ENCODE data around the gene LRRC17. TPM values are rescaled to one million over a fixed set of nuclear protein-coding genes. Genes with fewer than 3 reads are reported as not detected.

Gene LRRC17
- total and polyA plus RNA-seq, 2 donors (not counting 1 experiment from before 2014, with no cell fraction given), result 0.86 to 1.4 TPM

DNA sequence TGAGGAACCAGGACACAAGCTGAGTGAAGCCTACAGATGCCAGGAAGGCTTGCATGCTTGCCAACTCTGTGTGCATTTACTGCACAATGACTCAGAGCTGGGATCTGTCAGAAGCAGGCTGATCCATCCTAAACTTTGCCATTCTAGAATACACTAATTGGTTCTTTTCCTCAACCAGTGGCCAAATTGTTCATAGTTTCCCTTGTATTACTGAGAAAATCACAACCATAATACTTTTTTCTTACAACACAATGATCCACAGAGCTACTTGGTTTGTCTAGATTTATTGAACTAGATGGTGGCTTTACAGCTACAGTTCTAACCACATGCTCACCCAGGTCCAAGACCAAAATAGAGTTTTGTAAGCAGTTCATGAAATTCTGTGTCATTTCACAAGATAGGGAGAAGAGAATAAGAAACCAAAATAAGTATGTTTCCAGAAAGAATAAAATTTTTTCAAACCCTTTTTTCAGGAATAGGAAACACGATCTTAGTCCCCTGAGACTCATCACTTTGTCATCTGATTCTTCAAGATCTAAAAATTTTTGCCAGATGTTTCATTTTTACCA, 21.0 kb upstream of the LRRC17 start:
- H3K9me3 Mint-ChIP-seq (ENCODE audit: insufficient read depth), result no peaks in the 10 kb centered on the region
- no peak overlapping the region for H2AFZ ChIP-seq (ENCODE audit: insufficient read depth, low read depth, low read length, poor library complexity, severe bottlenecking)
- intact Hi-C loops (cut with micrococcal nuclease), result no loop called here
- ATAC-seq (ENCODE audit: low read depth) (no peak), DNase-seq (no peak)
- H3K4me3 Mint-ChIP-seq, result no peak overlapping the region
- no peaks in the 10 kb centered on the region for H3K27me3 ChIP-seq (replicated peaks in 1 of 4; ENCODE audit: control extremely low read depth in 1 of 4, control insufficient read depth in 3 of 4, insufficient read depth in 4 of 4, low read length in 3 of 4)
- ChIA-PET POLR2A (no interaction called here), CTCF (no interaction called here)
- WGBS (ENCODE audit: insufficient coverage), result no CpG with 5 or more reads among the region's 1 CpG
- no peaks in the 10 kb centered on the region for H3K36me3 ChIP-seq (replicated peaks in 1 of 2; ENCODE audit: control extremely low read depth in 1 of 2, control insufficient read depth in 1 of 2, extremely low read depth in 1 of 2, insufficient read depth in 2 of 2, low read length in 1 of 2)
- H3K79me2 ChIP-seq (ENCODE audit: control insufficient read depth, insufficient read depth, low read length), result no peaks in the 10 kb centered on the region
- no peaks in the 10 kb centered on the region for H3K27me3 Mint-ChIP-seq
- no peak overlapping the region for H3K4me3 ChIP-seq (ENCODE audit: control extremely low read depth in 1 of 5, extremely low read depth in 1 of 5, insufficient read depth in 1 of 5, low read depth in 2 of 5, low read length in 4 of 5)
- no peaks in the 10 kb centered on the region for H3K9me3 ChIP-seq (ENCODE audit: control extremely low read depth in 1 of 3, control insufficient read depth in 2 of 3, insufficient read depth in 1 of 3, low read length in 2 of 3)
- TF ChIP-seq, protein P1, sequence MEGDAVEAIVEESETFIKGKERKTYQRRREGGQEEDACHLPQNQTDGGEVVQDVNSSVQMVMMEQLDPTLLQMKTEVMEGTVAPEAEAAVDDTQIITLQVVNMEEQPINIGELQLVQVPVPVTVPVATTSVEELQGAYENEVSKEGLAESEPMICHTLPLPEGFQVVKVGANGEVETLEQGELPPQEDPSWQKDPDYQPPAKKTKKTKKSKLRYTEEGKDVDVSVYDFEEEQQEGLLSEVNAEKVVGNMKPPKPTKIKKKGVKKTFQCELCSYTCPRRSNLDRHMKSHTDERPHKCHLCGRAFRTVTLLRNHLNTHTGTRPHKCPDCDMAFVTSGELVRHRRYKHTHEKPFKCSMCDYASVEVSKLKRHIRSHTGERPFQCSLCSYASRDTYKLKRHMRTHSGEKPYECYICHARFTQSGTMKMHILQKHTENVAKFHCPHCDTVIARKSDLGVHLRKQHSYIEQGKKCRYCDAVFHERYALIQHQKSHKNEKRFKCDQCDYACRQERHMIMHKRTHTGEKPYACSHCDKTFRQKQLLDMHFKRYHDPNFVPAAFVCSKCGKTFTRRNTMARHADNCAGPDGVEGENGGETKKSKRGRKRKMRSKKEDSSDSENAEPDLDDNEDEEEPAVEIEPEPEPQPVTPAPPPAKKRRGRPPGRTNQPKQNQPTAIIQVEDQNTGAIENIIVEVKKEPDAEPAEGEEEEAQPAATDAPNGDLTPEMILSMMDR (IDR thresholded peaks at IDR 0.05), result no peak
- TF ChIP-seq EZH2 (IDR thresholded peaks at IDR 0.05; ENCODE audit: borderline replicate concordance, insufficient read depth, low read depth, low read length, poor library complexity, severe bottlenecking), result no peak
- H3K9ac ChIP-seq (ENCODE audit: low read length), result no peak overlapping the region
- no peaks in the 10 kb centered on the region for H3K4me1 ChIP-seq (ENCODE audit: control insufficient read depth in 2 of 2, insufficient read depth in 2 of 2, low read length in 2 of 2)
- H3K27ac ChIP-seq (ENCODE audit: low read length in 2 of 2), result no peak overlapping the region
- H4K20me1 ChIP-seq (ENCODE audit: control insufficient read depth, insufficient read depth, low read length, poor library complexity, severe bottlenecking), result no peaks in the 10 kb centered on the region
- no peak overlapping the region for H3K27ac Mint-ChIP-seq
- H3K4me2 ChIP-seq (replicated peaks; ENCODE audit: low read depth, low read length, poor library complexity, severe bottlenecking), result no peak overlapping the region
- peaks cover 3% of the 10 kb centered on the region for H3K4me1 Mint-ChIP-seq

DNA sequence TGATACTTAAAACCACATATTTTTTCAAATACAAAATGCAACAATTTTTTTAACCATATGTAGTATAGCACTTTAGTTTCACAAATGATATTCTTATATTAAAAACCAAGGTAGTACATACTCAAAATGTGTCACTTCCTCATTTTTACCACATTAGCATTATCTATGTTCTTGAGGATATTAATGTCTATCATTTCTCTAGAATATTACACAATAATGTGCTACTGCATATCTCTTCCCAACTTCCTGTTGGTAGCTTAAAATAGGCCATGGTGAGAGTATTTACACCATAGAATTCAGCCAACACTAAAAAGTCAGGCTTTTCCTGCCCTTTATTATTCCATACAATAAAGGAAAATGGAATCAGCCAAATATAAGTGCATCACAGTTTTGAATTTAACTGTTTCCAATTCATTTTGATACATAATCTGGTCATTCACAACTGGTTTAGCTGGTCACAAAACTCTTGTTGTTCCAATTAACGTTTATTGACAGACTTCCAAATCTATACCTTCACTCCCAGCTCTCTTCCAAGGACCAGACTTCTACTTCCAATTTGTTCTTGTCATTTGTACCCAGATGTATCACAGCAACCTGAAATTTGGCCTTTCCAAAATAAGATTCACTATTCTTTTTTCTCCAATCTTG, 20.0 kb upstream of the LRRC17 start:
- TF ChIP-seq EZH2 (IDR thresholded peaks at IDR 0.05; ENCODE audit: borderline replicate concordance, insufficient read depth, low read depth, low read length, poor library complexity, severe bottlenecking), result no peak
- TF ChIP-seq, protein P1 (IDR thresholded peaks at IDR 0.05), result no peak
- H3K27me3 ChIP-seq (replicated peaks in 1 of 4; ENCODE audit: control extremely low read depth in 1 of 4, control insufficient read depth in 3 of 4, insufficient read depth in 4 of 4, low read length in 3 of 4), result no peaks in the 10 kb centered on the region
- Mint-ChIP-seq H3K27me3 (no peaks in the 10 kb centered on the region), H3K9me3 (ENCODE audit: insufficient read depth) (no peaks in the 10 kb centered on the region), H3K4me3 (no peak overlapping the region), H3K4me1 (peaks cover 3% of the 10 kb centered on the region), H3K27ac (no peak overlapping the region)
- CTCF ChIA-PET, result no interaction called here
- intact Hi-C loops (cut with micrococcal nuclease), result no loop called here
- no peaks in the 10 kb centered on the region for H3K9me3 ChIP-seq (ENCODE audit: control extremely low read depth in 1 of 3, control insufficient read depth in 2 of 3, insufficient read depth in 1 of 3, low read length in 2 of 3)
- POLR2A ChIA-PET, result no interaction called here
- H2AFZ ChIP-seq (ENCODE audit: insufficient read depth, low read depth, low read length, poor library complexity, severe bottlenecking), result no peak overlapping the region
- ATAC-seq (ENCODE audit: low read depth) (no peak), DNase-seq (no peak)
- no peaks in the 10 kb centered on the region for H3K79me2 ChIP-seq (ENCODE audit: control insufficient read depth, insufficient read depth, low read length)
- H4K20me1 ChIP-seq (ENCODE audit: control insufficient read depth, insufficient read depth, low read length, poor library complexity, severe bottlenecking), result no peaks in the 10 kb centered on the region
- 88% methylated on average over 1 of the region's 1 CpG for WGBS (ENCODE audit: insufficient coverage)
- no peaks in the 10 kb centered on the region for H3K36me3 ChIP-seq (replicated peaks in 1 of 2; ENCODE audit: control extremely low read depth in 1 of 2, control insufficient read depth in 1 of 2, extremely low read depth in 1 of 2, insufficient read depth in 2 of 2, low read length in 1 of 2)
- H3K27ac ChIP-seq (ENCODE audit: low read length in 2 of 2), result no peak overlapping the region
- H3K9ac ChIP-seq (ENCODE audit: low read length), result no peak overlapping the region
- no peak overlapping the region for H3K4me3 ChIP-seq (ENCODE audit: control extremely low read depth in 1 of 5, extremely low read depth in 1 of 5, insufficient read depth in 1 of 5, low read depth in 2 of 5, low read length in 4 of 5)
- H3K4me2 ChIP-seq (replicated peaks; ENCODE audit: low read depth, low read length, poor library complexity, severe bottlenecking), result no peak overlapping the region
- no peaks in the 10 kb centered on the region for H3K4me1 ChIP-seq (ENCODE audit: control insufficient read depth in 2 of 2, insufficient read depth in 2 of 2, low read length in 2 of 2)
